ENCODE data around the gene NBEAL1.
"Not testable (repeated sequence)": the region's sequence is repeated elsewhere in the genome, so short reads cannot be mapped to it uniquely, and the experiment has no call there.

Gene NBEAL1

GRCh38 chr2:203115201-203115700, 100.6 kb downstream of the NBEAL1 start:
- not testable (repeated sequence) for DNase-seq (ENCODE audit: low read depth)

GRCh38 chr2:203122317-203122986, 107.8 kb downstream of the NBEAL1 start:
- DNase-seq (ENCODE audit: low read depth) = peak; percentile 6

GRCh38 chr2:203126996-203127395, 112.3 kb downstream of the NBEAL1 start:
- peak; percentile 51 for DNase-seq (ENCODE audit: low read depth)

GRCh38 chr2:203135105-203135504, 120.4 kb downstream of the NBEAL1 start:
- DNase-seq (ENCODE audit: low read depth) = no peak

GRCh38 chr2:203143391-203143790, 128.7 kb downstream of the NBEAL1 start:
- no peak for DNase-seq (ENCODE audit: low read depth)

GRCh38 chr2:203149194-203149593, 134.5 kb downstream of the NBEAL1 start:
- DNase-seq (ENCODE audit: low read depth) = no peak

- DNase-seq (ENCODE audit: low read depth) = no peak
Measured at GRCh38 chr2:203155406-203155805, 140.7 kb downstream of the NBEAL1 start.

GRCh38 chr2:203162722-203163121, 148.0 kb downstream of the NBEAL1 start:
- not testable (repeated sequence) for DNase-seq (ENCODE audit: low read depth)

- peak; percentile 79 for DNase-seq (ENCODE audit: low read depth)
Measured at GRCh38 chr2:203164311-203164935, 149.7 kb downstream of the NBEAL1 start.

- DNase-seq (ENCODE audit: low read depth) = no peak
Measured at GRCh38 chr2:203167751-203168150, 153.1 kb downstream of the NBEAL1 start.

GRCh38 chr2:203170502-203170901, 155.8 kb downstream of the NBEAL1 start:
- no peak for DNase-seq (ENCODE audit: low read depth)

- DNase-seq (ENCODE audit: low read depth) = peak; percentile 41
Measured at GRCh38 chr2:203175371-203175770, 160.7 kb downstream of the NBEAL1 start.

- DNase-seq (ENCODE audit: low read depth) = peak; percentile 46
Measured at GRCh38 chr2:203177361-203177760, 162.7 kb downstream of the NBEAL1 start.

GRCh38 chr2:203185864-203186263, 171.2 kb downstream of the NBEAL1 start:
- no peak for DNase-seq (ENCODE audit: low read depth)

- not testable (repeated sequence) for DNase-seq (ENCODE audit: low read depth)
Measured at GRCh38 chr2:203190547-203190946, 175.9 kb downstream of the NBEAL1 start.

- not testable (repeated sequence) for DNase-seq (ENCODE audit: low read depth)
Measured at GRCh38 chr2:203191026-203191425, 176.4 kb downstream of the NBEAL1 start.

- no peak for DNase-seq (ENCODE audit: low read depth)
Measured at GRCh38 chr2:203191961-203192360, 177.3 kb downstream of the NBEAL1 start.

- peak; percentile 37 for DNase-seq (ENCODE audit: low read depth)
Measured at GRCh38 chr2:203195331-203196036, 180.8 kb downstream of the NBEAL1 start.

GRCh38 chr2:203200866-203201265, 186.2 kb downstream of the NBEAL1 start:
- DNase-seq (ENCODE audit: low read depth) = no peak

- peak; percentile 55 for DNase-seq (ENCODE audit: low read depth)
Measured at GRCh38 chr2:203201426-203201825, 186.8 kb downstream of the NBEAL1 start.

GRCh38 chr2:203209538-203209937, 194.9 kb downstream of the NBEAL1 start:
- DNase-seq (ENCODE audit: low read depth) = peak; percentile 25

GRCh38 chr2:203225423-203226039, 210.9 kb downstream of the NBEAL1 start:
- peak; percentile 30 for DNase-seq (ENCODE audit: low read depth)
